HepG2 (cell line): ENCODE results near the gene TRIM67. TPM values are rescaled to one million over a fixed set of nuclear protein-coding genes. Genes with fewer than 3 reads are reported as not detected.

Experiments used
- ARHGAP35 ChIP-seq: sonication (generic); formaldehyde crosslinking; IDR thresholded peaks from 2 replicates; pipeline ENCODE4 v1.9.0; 2022; ENCODE audit warnings: mild to moderate bottlenecking, inconsistent platforms, moderate library complexity, missing genetic modification reagents, borderline replicate concordance
- FOXA3 ChIP-seq: IDR thresholded peaks from 2 replicates; pipeline ENCODE4 v1.6.1; 2016; ENCODE audit warnings: missing genetic modification reagents, missing compliant biosample characterization
- HDAC2 ChIP-seq: sonication (generic); formaldehyde crosslinking; IDR thresholded peaks from 2 replicates; pipeline ENCODE4 v1.4.0; 2020; ENCODE audit warnings: missing genetic modification reagents
- NR2F2 ChIP-seq: IDR thresholded peaks from 2 replicates; pipeline ENCODE4 v1.6.1; 2012; ENCODE audit warnings: low read depth, inconsistent platforms, borderline replicate concordance
- SIX1 ChIP-seq: sonication (generic); formaldehyde crosslinking; IDR thresholded peaks from 2 replicates; pipeline ENCODE4 v1.4.0; 2020; ENCODE audit warnings: missing genetic modification reagents, borderline replicate concordance
- SRSF1 ChIP-seq: fragments of 200-400 bp; formaldehyde crosslinking; optimal IDR thresholded peaks from 2 replicates; pipeline ENCODE3; 2017; ENCODE audit warnings: mild to moderate bottlenecking, low read depth, low read length, moderate library complexity
- ZNF33A ChIP-seq: sonication (generic); formaldehyde crosslinking; IDR thresholded peaks from 2 replicates; pipeline ENCODE4 v1.5.1; 2020; ENCODE audit warnings: missing genetic modification reagents, mild to moderate bottlenecking, moderate library complexity, borderline replicate concordance
- ZNF75D ChIP-seq: sonication (generic); formaldehyde crosslinking; IDR thresholded peaks from 2 replicates; pipeline ENCODE4 v1.8.1; 2023; ENCODE audit warnings: missing genetic modification reagents, mild to moderate bottlenecking, borderline replicate concordance
- polyA plus RNA-seq, 8 experiments: library from polyadenylated mRNA; depleted of rRNA in 3 of 8; stranded (reverse) in 7 of 8; unstranded in 1 of 8; fragments of >200 nt; fragmentation: Illumina TruSeq in 4 of 8; extraction: Trizol in 4 of 8; gene quantifications; 2 replicates each; pipeline versions ENCODE4 v1.2.1 to v1.2.3, GENCODE V29; 2011 to 2016; ENCODE audit warnings: low read depth in 4 of 8, missing spikeins in 1 of 8, mixed read lengths in 1 of 8; ENCODE audit not compliant: insufficient read depth in 1 of 8
- total RNA-seq, 5 experiments: library from RNA; depleted of rRNA; stranded (reverse); fragments of >200 nt; fragmentation: Illumina TruSeq; extraction: Trizol; gene quantifications; 2 replicates each; pipeline ENCODE4 v1.2.3, GENCODE V29; 2016; ENCODE audit warnings: low read depth in 1 of 5
- TF ChIP-seq, protein P1 (sequence below): IDR thresholded peaks from 2 replicates; pipeline ENCODE4 v1.6.1; 2016; ENCODE audit warnings: mild to moderate bottlenecking
- TF ChIP-seq, protein P2 (sequence below): sonication (generic); formaldehyde crosslinking; IDR thresholded peaks from 2 replicates; pipeline ENCODE4 v1.5.1; 2020; ENCODE audit warnings: mild to moderate bottlenecking, moderate library complexity, missing genetic modification reagents

The TRIM67 gene
- total and polyA plus RNA-seq, 2 of the 13 experiments (the other 11 are each of a cell fraction or from before 2014, with no cell fraction given): not detected

DNA sequence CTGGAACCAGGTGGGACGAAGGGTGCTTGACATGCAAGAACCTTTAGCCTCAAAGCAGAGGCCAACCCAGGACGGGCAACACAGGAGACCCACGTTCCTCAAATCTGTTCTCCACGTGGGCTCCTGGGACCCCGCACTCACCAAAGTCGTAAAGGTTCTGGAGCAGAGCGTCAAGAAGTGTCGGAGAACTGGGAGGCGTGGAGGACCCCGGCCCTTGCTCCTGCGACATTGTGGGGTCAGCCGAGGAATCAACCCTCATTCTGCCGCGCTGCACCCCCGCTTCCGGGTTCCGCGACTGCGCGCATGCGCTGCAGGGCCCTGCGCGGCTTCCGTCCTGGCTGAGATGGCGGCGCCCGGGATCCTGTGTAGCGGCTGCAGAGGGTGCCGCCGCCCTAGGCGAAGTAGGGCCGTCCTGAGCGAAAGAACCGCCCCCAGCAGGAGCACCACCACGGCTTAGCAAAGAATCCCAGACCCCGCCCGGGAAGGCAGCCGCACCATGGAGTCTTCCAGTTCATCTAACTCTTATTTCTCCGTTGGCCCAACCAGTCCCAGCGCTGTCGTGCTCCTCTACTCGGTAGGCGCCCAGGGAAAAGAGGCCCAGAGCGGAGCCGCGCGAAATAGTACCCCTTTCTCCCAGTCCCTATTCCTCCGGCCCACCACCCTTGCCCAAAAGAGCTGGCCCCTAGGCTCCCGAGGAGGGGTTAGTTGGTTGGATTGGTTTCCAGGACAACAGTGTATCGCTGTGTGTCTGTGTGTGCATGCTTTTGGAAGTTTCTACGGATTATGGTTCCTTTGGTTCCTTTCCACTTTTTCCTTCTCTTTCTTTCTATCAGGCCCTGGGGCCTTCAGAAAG, 79.3 kb downstream of the TRIM67 start, which contains the start of gene GNPAT (continued):
- TF ChIP-seq, protein P1, sequence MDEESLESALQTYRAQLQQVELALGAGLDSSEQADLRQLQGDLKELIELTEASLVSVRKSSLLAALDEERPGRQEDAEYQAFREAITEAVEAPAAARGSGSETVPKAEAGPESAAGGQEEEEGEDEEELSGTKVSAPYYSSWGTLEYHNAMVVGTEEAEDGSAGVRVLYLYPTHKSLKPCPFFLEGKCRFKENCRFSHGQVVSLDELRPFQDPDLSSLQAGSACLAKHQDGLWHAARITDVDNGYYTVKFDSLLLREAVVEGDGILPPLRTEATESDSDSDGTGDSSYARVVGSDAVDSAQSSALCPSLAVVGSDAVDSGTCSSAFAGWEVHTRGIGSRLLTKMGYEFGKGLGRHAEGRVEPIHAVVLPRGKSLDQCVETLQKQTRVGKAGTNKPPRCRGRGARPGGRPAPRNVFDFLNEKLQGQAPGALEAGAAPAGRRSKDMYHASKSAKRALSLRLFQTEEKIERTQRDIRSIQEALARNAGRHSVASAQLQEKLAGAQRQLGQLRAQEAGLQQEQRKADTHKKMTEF: peak; percentile 80; the same call in 1 of the 2 replicates
- TF ChIP-seq ZNF75D (CRISPR knock-in tag): peak; percentile 80; the same call in 1 of the 2 replicates
- TF ChIP-seq, protein P2, sequence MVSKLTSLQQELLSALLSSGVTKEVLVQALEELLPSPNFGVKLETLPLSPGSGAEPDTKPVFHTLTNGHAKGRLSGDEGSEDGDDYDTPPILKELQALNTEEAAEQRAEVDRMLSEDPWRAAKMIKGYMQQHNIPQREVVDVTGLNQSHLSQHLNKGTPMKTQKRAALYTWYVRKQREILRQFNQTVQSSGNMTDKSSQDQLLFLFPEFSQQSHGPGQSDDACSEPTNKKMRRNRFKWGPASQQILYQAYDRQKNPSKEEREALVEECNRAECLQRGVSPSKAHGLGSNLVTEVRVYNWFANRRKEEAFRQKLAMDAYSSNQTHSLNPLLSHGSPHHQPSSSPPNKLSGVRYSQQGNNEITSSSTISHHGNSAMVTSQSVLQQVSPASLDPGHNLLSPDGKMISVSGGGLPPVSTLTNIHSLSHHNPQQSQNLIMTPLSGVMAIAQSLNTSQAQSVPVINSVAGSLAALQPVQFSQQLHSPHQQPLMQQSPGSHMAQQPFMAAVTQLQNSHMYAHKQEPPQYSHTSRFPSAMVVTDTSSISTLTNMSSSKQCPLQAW (CRISPR knock-in tag): no peak
- peak; percentile 36; the same call in 1 of the 2 replicates for TF ChIP-seq NR2F2
- TF ChIP-seq ARHGAP35 (CRISPR knock-in tag): no peak
- TF ChIP-seq ZNF33A: no peak
- TF ChIP-seq SRSF1: peak; percentile 85
- peak; percentile 69 for TF ChIP-seq HDAC2 (CRISPR knock-in tag)
- TF ChIP-seq SIX1 (CRISPR knock-in tag): peak; percentile 16; the same call in 1 of the 2 replicates
- TF ChIP-seq FOXA3: peak; percentile 52
